NCI-H524 (cell line): Measurements from ENCODE around the gene ADGRD1.
"Not testable (repeated sequence)": the region's sequence is repeated elsewhere in the genome, so short reads cannot be mapped to it uniquely, and the experiment has no call there.

Source experiments
- DNase-seq, 2 experiments: peaks; one replicate each; lab custom pipeline; 2025; lab: John Stamatoyannopoulos, UW

Gene ADGRD1

DNA sequence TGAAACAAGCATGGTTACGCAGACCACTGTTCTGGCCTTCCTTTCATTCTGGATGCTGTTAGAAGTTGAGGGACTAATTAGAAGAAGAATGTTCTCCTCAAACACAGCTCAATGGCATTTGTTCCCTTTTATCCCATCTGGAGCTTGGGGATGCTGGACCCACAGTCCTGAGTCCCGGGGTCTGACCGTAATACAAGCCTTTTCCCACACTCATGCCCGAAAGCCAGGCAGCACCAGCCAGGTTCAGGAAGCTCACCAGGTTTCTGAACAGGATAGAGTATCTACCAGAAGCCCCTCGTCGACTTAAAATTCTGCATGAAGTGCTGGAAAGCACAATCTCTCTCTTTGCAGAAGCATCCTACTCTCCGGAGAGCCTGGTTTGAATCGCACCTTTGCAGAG lies 165.6 kb downstream of the ADGRD1 start:
- not testable (repeated sequence) for DNase-seq

DNA sequence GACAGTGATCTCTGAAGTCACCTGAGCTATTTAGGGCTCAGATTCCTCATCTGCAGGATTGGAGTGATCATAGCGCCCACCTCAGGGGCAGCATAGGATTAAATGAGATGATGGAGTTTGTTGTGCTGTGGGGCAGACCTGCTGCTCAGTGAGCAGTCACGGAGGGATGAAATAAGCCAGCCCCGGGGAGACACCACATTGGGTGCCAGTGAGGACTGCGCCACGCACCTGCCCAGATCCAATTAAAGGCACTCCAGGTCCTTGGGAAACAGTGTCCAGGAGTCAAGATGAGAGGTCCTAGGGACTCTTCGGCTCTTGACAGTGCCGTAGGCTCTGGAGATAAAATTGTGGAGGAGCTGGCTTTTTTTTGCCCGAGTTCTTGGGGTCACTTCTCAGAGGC lies 166.2 kb downstream of the ADGRD1 start:
- no peak for DNase-seq

DNA sequence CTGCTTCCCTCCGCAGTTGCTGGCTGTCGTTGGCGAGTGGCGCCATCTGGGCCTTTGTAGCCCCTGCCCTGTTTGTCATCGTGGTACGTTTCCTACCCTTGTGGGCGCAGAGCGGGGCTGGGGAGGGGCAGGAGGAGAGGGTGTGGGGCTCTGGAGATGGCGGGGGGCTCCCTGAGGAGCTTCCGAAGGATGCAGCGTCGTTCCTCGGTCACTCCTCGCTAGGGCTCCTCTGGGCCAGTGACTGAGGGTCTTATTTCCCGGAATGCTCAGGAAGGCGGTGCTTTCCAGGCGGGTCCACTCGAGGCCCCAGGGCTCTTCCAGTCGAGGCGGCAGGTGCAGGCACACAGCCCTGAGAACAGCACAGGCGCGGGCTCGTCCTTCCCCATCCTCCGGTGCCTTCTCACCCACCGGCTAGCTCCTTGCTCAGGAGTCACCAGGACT lies 167.1 kb downstream of the ADGRD1 start:
- no peak for DNase-seq

DNA sequence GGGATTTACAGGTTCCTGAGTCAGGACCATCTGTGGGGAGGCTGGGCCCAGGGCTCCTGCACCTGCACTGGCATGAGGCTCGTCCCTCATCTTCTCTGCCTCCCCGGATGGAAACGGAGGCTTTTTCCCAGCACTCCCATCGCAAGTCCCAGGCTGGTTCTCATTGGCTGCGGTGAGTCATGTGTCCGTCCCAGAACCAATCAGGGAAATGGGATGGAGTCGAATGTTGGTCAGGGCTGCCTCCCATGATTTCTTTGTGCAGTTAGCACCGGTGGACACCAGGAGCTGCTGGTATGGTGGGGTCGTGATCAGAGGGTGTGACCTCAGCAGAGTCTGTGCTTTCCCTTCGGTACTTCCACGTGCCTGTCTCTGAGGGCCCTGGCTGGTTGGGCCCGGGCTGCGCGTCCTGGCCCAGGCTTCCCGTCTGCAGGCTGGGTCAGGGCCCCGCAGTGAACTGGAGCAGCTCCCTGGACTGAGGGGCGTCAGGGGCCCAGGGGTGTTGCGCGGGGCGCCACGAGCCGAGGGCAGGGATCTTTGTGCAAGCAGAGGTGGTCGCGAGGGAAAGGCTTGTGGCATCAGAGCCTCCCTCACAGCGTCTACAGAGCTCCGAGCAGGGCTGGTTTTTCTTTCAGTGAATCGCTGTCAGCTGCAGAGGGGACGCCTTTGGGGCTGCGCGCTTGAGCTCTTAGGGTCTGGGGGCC lies 168.1 kb downstream of the ADGRD1 start:
- no peak for DNase-seq

DNA sequence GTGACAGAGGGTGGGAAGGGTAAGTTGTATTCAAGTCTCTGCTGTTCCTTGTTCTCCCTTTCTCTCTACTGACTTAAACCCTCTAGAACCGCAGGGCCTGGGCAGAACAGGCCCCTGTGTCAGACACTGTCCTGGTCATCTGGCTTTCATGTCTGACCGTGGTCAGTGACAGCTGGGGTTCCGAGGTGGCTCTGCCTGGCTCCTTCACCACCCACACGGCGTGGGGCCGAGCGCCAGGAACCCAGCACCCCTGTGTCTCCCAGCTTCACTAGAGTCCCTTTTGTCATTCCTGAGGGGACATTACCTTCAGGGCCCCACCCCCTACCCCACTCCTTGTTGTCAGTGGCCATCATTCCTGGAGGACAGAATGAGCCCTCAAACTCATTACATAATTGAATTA lies 168.9 kb downstream of the ADGRD1 start:
- no peak for DNase-seq

DNA sequence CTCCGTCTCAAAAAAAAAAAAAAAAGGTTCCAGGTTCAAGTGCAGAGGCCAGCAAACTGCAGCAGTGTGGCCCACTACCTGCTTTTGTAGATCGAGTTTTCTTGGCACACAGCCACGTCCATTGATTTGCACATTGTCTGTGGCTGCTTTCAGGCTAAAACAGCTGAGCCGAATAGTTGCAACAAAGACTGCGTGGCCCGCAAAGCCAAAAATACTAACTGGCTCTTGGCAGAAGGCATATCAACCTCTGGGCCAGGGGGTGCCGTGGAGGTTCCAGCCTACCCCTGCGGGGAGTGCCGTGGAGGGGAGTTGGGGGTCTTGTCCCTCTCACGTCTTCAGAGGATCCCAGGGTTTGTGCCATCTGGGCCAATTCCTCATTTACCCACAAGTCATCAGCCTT lies 170.1 kb downstream of the ADGRD1 start:
- DNase-seq: no peak

DNA sequence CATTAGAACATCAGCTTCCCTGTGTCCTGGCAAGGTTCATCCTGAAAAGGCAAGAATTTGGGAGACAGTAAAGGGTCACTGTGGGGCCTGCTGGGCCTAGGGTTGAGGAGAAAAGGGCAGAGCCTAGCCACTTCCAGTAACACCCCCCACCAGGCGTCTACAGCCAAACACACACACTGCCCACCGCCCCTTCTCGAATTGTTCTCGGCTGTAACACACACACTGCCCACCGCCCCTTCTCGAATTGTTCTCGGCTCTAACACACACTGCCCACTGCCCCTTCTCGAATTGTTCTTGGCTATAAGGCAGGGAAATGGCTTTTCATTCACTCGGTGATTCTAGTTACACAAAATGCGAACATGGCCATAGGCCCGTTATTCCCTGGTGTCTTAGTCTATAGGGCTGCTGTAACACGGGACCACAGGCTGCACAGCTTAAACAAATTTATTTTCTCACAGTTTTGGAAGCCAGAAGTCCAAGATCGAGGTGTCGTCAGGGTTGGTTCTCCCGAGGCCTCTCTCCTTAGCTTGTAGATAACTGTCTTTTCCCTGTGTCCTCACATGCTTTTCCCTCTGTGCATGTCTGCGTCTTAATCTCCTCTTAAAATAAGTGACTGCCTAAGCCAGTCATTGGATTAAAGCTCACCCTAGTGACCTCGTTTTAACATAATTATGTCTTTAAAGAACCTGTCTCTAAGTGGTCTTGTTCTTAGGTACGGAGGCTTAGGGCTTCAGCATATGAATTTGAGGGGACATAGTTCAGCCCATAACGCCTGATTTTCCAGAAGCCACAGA lies 171.0 kb downstream of the ADGRD1 start:
- peak in 1 of 2 experiments; percentile 32 for DNase-seq

DNA sequence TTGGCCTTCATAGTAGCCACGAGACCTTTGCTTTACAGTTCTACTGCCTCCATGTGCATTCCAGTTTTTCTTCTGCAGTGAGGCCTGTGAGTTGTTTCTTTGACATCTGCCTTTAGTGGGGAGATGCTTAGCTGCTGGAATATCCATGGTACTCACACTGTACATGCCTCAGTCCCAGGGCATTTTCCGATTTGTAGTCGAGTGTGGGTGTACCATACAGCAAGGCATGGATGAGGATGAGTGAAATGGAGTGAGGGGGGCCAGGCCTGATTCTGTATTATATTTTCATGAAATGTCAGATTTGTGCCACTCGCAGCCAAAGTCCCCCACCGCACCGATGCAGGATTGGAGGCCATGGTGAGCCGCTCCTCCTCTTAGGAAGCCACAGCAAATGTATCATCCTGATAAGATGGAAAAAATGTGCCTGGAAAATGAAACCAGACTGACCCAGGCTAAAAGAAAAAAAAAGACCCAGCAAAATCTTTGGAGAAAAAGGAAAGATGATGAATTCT lies 173.0 kb downstream of the ADGRD1 start:
- no peak for DNase-seq

DNA sequence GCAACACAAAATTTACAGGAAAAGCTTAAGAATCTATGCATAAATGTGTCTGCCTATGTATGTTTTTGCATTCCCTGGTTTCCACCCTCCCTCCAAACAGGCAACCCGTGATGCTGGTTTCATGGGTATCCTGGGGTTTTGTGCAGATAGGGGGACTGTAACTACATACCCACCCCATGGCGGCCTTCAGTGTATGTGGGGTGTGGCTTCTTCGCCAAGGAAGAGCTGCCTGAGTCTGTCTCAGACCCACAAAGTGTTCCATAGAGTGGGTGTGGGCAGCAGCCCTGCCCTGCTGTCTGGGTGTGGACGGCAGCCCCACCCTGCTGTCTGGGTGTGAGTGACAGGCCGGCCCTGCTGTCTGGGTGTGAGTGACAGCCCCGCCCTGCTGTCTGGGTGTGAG lies 174.8 kb downstream of the ADGRD1 start:
- DNase-seq: no peak

DNA sequence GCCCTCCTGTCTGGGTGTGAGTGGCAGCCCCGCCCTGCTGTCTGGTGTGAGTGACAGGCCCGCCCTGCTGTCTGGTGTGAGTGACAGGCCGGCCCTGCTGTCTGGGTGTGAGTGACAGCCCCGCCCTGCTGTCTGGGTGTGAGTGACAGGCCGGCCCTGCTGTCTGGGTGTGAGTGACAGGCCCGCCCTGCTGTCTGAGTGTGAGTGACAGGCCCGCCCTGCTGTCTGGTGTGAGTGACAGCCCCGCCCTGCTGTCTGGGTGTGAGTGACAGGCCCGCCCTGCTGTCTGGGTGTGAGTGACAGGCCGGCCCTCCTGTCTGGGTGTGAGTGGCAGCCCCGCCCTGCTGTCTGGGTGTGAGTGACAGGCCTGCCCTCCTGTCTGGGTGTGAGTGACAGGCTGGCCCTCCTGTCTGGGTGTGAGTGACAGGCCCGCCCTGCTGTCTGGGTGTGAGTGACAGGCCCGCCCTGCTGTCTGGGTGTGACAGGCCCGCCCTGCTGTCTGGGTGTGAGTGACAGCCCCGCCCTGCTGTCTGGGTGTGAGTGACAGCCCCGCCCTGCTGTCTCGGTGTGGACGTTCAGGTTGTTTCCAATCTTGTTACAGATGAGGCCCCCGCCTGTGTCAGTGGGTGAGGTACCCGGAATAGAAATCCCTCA lies 175.4 kb downstream of the ADGRD1 start:
- DNase-seq: not testable (repeated sequence)

DNA sequence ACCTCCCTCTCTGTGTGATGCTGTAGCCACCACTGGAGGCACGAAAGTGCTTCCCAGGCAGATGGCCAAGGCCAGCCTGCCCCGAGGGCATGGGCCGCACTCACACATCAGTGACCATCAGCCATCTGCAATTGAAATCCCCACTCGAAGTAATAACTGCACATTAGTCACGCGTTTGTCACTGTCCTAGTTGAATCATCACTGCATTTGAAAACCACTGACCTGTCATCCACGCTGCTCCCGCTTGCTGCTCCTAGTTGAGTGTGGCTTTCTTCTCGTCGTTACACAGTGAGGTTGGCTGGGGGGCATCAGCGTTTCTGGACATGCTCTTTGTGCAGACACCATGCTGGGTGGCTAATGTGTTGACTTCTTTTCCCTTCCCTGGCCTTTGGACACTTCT lies 176.1 kb downstream of the ADGRD1 start:
- DNase-seq: no peak

DNA sequence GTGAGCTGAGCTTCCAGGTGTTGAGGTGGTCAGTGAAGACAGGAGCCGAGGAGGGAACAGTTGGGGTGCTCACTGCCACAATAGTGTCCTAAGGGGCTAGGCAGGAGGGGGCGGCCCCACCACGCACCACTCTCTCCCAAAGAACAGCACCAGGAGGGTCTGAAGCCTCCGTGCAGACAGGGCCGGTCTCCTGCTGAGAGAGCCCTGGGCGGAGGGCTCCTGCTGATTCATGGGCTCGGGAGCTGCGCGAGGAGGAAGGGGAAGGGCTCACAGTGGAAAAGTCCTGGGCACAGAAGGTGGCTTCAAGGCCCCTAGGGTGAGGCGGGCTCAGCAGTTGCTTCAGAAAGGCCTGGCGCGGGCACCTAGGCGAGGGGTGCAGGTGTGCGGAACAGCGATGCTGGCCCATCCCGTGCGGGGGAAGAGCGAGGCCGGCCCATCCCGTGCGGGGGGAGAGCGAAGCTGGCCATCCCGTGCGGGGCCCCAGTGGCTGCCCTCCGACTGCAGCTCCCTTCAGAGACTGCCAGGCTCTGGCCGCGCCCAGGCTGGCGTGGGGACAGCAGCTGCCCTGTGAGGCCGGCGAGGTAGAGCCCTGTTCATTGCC lies 176.7 kb downstream of the ADGRD1 start:
- DNase-seq: no peak

DNA sequence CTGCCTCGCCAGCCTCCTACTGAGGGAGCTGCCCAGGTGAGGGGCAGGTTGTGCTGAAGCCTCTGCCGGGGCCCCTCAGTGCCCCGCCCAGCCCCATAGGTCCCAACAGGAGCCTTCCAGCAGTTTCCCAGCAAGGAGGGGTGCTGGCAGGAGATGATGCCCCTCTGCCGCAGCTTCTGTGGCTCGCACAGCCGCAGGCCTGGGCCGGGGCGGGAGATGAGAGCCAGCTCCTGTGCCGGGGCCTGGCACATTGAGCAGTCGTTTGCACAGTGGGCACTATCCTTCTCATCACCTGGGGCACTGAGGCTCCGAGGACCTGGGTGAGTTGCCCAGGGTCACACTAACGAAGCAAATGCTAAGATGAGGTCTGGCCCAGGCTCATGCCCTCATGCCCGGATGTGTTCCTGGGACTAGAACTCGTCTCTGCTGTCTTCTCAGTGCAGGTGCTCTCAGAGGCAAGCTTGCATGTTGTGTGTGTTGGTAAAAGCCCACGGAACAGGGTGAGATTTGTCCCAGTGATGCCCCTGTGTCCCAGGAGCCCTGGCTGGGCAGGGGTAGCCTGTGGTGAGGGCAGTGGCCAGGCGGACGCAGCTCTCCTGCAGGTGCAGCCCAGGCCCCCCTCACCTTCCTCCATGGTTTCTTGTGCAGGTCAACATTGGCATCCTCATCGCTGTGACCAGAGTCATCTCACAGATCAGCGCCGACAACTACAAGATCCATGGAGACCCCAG lies 177.5 kb downstream of the ADGRD1 start:
- no peak for DNase-seq

DNA sequence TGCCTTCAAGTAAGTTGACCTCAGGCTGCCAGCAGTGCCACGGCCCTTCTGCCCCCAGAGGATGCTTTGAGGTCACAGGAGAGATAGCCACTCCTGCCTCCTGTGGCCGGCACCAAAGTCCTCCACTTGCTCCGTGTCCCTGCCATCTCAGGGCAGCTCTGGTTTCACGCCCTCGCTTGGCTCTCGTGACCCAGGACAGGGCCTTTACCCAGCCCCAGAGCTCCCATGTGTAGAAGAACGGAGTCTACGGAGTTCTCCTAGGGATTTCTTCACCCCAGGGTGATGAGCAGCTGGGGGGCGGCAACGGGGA lies 178.1 kb downstream of the ADGRD1 start:
- no peak for DNase-seq

DNA sequence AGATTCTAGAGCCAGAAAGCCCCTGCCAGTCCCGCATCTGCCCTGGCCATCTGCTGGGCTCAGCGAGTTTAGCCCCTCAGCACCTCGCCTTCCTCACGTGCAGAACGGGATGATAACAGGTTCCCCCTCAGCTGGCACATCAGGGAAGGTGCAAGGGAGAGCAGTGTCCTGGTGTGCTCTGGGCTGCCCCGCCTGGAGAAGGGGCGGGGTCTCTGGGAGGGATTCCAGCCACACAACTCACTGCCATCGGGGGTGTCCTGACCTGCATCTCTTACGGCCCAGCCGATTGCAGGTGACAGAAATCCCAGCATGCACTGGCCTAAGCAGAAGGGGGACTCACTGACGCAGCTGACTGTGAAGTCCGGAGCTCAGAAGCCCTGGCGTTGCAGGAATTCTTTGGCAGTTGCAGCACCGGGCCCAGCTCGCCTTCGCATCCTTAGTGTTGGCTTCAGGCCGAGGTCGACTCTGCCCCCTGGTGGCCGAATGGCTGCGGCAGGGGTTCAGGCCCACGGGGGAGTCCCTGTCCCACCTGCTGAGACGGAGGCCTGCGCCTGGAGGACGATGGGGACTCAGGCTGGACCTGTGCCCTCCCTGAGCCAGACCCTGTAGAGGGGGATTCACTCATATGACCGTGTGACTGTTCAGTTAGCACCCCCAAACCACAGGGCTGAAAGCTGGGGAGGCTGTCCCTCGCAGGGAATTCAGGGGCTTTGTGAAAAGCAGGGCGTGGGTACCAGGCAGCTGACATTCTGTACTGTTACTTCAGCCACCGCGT lies 178.6 kb downstream of the ADGRD1 start:
- peak in 1 of 2 experiments; percentile 68 for DNase-seq

DNA sequence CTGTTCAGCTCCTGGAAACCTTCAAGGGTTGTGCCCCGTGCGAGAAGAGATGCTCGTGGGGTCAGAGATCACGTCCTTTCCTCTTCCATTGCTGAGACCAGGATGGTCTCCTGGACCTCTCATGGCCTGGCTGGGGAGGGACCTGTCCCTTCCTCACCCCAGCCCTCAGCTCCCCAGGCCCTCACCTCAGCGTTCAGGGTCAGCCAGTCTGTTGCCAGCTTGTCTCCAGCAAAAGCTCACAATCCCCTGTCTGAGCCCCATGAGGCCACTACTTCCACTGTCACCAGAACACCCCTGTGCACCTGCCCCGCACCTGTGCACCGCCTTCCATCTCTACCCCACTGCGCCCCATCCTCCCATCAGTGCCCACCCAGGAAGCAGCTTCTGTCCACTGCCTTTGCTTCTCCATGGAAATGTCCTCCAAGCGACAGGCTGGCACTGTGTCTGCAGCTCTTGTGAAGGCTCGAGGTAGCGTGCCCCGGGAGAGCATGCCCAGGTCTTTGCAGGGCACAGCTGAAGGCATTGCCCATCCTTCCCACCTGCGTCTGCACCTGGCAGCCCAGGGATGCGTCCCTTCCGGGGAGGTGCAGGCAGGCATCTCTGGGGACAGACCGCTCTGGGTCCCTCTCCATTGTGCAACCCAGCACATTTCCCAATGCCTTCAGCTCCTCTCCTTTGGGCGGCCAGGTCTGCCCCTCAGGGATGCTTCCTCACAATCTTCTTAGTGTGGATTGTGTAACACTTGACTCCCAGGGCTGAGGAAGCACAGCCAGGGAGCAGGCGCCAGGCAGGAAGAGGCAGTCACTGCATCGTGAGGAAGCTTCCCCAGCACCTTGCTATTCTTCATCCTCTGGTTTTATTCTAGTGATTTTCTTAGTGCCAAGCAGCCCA lies 179.6 kb downstream of the ADGRD1 start:
- DNase-seq: no peak

DNA sequence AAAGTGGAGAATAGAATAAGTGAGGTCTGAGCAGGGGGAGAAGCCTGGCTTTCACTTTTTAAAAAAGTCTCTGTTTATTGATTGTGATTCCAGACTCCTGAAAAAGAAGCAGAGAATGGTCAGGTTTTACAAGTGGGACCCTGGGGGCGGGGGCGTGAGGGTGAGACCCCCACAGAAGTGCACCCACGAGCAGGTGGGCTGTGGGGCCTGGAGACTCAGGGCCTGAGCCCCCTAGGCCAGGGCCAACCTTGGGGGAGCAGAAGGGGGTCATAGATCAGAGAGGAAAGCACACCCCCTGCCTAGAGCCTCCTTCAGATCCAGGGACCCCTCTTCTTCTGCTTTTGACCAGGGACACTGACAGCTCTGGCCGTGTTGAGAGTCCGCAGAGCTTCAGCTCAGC lies 180.3 kb downstream of the ADGRD1 start:
- no peak for DNase-seq

DNA sequence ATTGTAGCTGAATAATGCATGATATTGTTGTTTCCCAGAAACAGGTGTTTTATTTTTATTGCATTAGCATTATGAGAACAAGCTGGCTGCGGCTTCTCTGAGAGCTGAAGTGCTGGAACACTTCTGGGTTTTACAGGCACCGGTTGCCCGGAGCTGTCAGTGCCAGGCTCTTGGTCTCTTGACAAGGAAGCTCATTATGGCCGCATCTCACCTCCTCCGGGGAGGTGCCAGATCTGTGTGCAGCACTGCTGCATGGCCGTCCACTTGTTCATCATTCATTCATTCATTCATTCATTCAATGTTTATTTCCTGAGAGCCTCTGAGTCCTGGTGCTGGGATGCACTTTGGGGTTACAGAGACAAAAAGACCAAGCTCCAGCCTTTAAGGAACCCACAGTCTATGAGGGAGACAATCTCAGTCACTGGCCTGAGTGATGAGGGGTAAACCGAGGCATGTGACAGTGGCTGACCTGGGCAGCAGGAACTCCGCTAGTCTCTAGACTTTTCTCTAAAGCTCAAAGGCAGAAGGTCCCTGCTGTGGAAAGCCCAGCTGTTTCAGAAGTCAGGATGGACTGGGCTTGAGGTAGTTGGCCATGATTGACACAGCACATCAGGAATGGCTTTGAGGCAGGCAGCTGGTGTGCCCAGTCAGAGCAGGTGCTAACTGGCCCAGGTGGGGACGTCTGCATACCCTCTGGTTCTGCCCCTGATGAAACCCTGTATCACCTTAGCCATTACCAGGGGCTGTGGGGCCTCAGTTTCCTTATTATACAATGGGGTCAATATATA lies 181.0 kb downstream of the ADGRD1 start:
- DNase-seq: no peak

DNA sequence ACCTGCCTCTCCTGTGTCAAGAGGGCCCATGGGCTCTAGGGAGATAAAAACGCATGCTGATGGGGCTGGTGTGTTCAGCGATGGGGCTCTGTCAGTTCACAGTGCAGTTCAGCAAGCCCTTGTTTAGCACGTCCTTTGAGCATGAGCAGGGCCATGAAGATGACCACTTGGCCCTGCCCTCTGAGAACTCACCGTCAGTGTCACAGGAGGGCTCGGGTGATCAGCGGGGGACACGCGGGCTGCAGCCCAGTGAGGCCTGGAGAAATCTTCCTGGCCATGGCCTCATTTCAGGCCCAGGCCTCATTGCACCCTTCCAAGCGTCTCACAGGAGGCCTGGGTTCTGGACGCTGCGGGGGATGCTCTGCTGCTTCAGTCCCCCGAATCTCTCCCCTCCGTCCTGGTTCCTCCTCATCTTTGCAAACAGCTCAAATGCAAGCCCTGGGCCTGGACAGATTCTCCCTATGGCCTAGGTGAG lies 181.6 kb downstream of the ADGRD1 start:
- DNase-seq: no peak
